Panc1 (cell line): ENCODE results near the gene BCCIP. TPM values are rescaled to one million over a fixed set of nuclear protein-coding genes. Genes with fewer than 3 reads are reported as not detected.

Experiments
- ATAC-seq: fragments of 200-7000 bp; cut with Tn5 transposase; 2 replicates; pipeline ENCODE4 v1.9.1; 2020; ENCODE audit warnings: mild to moderate bottlenecking, moderate library complexity
- BruUV-seq: library from RNA; stranded (reverse); fragments of 400-500 nt; replicated peaks from 2 replicates; lab custom pipeline; 2021; lab: Mats Ljungman, UMichigan
- CTCF ChIA-PET: fragments of 300-600 bp; sonication (Branson Sonifier 250); formaldehyde crosslinking; loops from one replicate; lab custom pipeline; 2022; ENCODE audit warnings: antibody characterized with exemption; lab: Charles Lee
- POLR2A ChIA-PET: fragments of 300-600 bp; sonication (Branson Sonifier 250); formaldehyde crosslinking; loops from one replicate; lab custom pipeline; 2022; ENCODE audit warnings: antibody characterized with exemption; lab: Charles Lee
- DNase-seq: peaks from one replicate; pipeline ENCODE4 v3.0.0-alpha.2; 2010; ENCODE audit warnings: low read depth, low spot score
- H3K27ac ChIP-seq: 2 replicates; pipeline ENCODE4 v1.5.1; 2011; ENCODE audit warnings: mild to moderate bottlenecking, low read length, inconsistent platforms
- H3K27me3 ChIP-seq: fragments of 200-500 bp; sonication (Bioruptor generic); 2 replicates; pipeline ENCODE4 v1.6.0; 2014; ENCODE audit warnings: low read length, inconsistent platforms; ENCODE audit not compliant: control insufficient read depth, insufficient read depth
- H3K36me3 ChIP-seq: fragments of 200-500 bp; sonication (Bioruptor generic); 2 replicates; pipeline ENCODE4 v1.5.1; 2014; ENCODE audit warnings: inconsistent platforms, mild to moderate bottlenecking, low read length, moderate library complexity; ENCODE audit not compliant: control insufficient read depth, insufficient read depth
- H3K4me1 ChIP-seq: 2 replicates; pipeline ENCODE4 v1.5.1; 2011; ENCODE audit warnings: inconsistent platforms, mild to moderate bottlenecking, low read length, moderate library complexity; ENCODE audit not compliant: control insufficient read depth, insufficient read depth
- H3K4me3 ChIP-seq, 2 experiments: 2 replicates each; pipeline ENCODE4 v1.5.1; 2011 to 2012; ENCODE audit warnings: low read depth in 2 of 2, low read length in 2 of 2, mild to moderate bottlenecking in 2 of 2, inconsistent platforms in 1 of 2, moderate library complexity in 1 of 2
- H3K9me3 ChIP-seq: fragments of 200-500 bp; sonication (Bioruptor generic); 2 replicates; pipeline ENCODE4 v1.5.1; 2014; ENCODE audit warnings: low read depth, mild to moderate bottlenecking, inconsistent platforms, low read length, moderate library complexity; ENCODE audit not compliant: control insufficient read depth, insufficient read depth
- CTCF ChIP-seq: fragments of 450-650 bp; IDR thresholded peaks from 2 replicates; pipeline ENCODE4 v1.5.1; 2017; ENCODE audit warnings: mild to moderate bottlenecking
- POLR2AphosphoS5 ChIP-seq: IDR thresholded peaks from 2 replicates; pipeline ENCODE4 v1.6.1; 2012; ENCODE audit warnings: mild to moderate bottlenecking, low read depth, low read length, moderate library complexity
- SIN3A ChIP-seq: IDR thresholded peaks from 2 replicates; pipeline ENCODE4 v1.6.1; 2012; ENCODE audit warnings: low read depth, mild to moderate bottlenecking, low read length, moderate library complexity, borderline replicate concordance; ENCODE audit not compliant: insufficient read depth
- TCF7L2 ChIP-seq: IDR thresholded peaks from 2 replicates; pipeline ENCODE4 v1.6.1; 2011; ENCODE audit warnings: mild to moderate bottlenecking, low read depth, low read length, inconsistent platforms
- in situ Hi-C: cut with HindIII; loops from 2 replicates; pipeline ENCODE4 v1.10.0; 2016; ENCODE audit warnings: low sequenced_read_pairs, low pct_unique_long_range_greater_than_20kb
- intact Hi-C: fragments of 100-400 bp; cut with micrococcal nuclease; formaldehyde crosslinking; loops from one replicate; pipeline ENCODE4 v1.10.0; 2022; ENCODE audit not compliant: unreplicated experiment
- total RNA-seq: library from RNA; stranded (reverse); gene quantifications from one replicate; pipeline ENCODE4 v1.2.1, GENCODE V29; 2021; ENCODE audit not compliant: unreplicated experiment
- TF ChIP-seq, protein P1 (sequence below), 2 experiments: IDR thresholded peaks; 2 replicates each; pipeline ENCODE4 v1.6.1; 2011 to 2012; ENCODE audit warnings: low read depth in 2 of 2, control low read depth in 1 of 2, low read length in 1 of 2, mild to moderate bottlenecking in 1 of 2, moderate library complexity in 1 of 2; ENCODE audit not compliant: insufficient read depth in 1 of 2

BCCIP gene
- total RNA-seq, 1 experiment from 2014 or later: 123 TPM

GRCh38 chr10:125788156-125789034 lies 35.0 kb upstream of the BCCIP start:
- CTCF ChIA-PET: no interaction called here
- H3K36me3 ChIP-seq: no peaks in the 10 kb centered on the region; the same call in 1 of the 2 replicates
- no peaks in the 10 kb centered on the region for H3K9me3 ChIP-seq
- H3K4me3 ChIP-seq: no peak overlapping the region
- in situ Hi-C loops: no loop called here
- no TSS peak for BruUV-seq
- TF ChIP-seq SIN3A: no peak
- TF ChIP-seq CTCF: no peak
- H3K27ac ChIP-seq: no peak overlapping the region
- H3K4me1 ChIP-seq: no peaks in the 10 kb centered on the region
- POLR2A ChIA-PET: no interaction called here
- intact Hi-C loops: no loop called here
- DNase-seq (no peak), ATAC-seq (peak; percentile 40)
- no peaks in the 10 kb centered on the region for H3K27me3 ChIP-seq

DNA sequence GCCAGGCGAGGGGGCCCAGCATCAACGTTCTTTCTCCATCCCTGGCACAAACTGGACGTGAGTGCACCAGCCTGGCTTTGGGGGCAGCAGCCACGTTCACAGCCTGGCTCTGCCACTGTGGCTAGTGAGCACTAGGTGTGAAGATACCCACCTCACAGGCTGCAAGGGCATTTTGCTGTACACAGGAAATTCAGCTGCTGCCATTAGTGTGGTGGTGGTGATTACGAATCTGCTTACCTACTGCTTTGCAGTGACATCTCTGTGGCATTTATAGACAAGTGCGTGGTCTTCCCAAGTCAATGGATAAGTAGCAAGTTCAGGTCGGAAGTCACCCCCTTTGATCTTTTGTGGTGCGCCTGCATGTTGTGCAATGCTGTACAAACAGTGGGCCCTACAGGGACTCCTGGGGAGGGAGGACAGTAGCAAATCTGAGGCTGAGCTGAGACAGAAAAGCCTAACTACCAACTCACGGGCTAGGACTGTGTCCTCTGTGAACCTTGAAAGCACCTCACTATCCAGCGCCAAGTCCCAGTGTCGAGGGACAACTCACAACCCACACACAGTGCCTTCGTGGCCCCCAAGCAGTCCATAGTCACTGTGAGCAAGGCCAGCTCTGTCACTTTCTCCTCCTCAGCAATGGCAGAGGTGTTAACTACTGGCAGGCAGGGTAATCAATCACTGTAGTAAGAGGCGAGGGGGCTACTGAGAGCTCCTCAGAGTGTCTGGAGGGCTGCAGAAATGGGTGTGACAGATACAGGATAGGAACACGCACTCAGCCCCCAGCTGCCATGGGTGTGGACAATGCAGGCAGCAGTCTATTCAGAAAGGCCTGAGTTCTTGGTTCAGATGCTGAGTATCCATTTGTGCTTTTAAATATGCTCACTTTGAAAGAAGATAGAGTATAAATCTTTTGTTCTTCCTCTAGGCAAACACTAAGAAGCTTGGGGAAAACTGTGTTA lies 30.7 kb upstream of the BCCIP start:
- POLR2A ChIA-PET: interaction anchor here (0.5 kb wide), 1 partner anchor 73 kb away, joined by 3 read pairs; the partner anchor contains the start of gene EDRF1
- CTCF ChIA-PET: no interaction called here

More for the DNA sequence above, 30.7 kb upstream of the BCCIP start:
- Histone ChIP-seq H3K4me3 (no peak overlapping the region), H3K27ac (no peak overlapping the region), H3K36me3 (peaks cover 5% of the 10 kb centered on the region), H3K9me3 (no peaks in the 10 kb centered on the region), H3K27me3 (no peaks in the 10 kb centered on the region), H3K4me1 (no peaks in the 10 kb centered on the region)
- in situ Hi-C loops: no loop called here
- DNase-seq (no peak), ATAC-seq (no peak)
- intact Hi-C loops: no loop called here
- BruUV-seq: no TSS peak
- TF ChIP-seq, protein P1, sequence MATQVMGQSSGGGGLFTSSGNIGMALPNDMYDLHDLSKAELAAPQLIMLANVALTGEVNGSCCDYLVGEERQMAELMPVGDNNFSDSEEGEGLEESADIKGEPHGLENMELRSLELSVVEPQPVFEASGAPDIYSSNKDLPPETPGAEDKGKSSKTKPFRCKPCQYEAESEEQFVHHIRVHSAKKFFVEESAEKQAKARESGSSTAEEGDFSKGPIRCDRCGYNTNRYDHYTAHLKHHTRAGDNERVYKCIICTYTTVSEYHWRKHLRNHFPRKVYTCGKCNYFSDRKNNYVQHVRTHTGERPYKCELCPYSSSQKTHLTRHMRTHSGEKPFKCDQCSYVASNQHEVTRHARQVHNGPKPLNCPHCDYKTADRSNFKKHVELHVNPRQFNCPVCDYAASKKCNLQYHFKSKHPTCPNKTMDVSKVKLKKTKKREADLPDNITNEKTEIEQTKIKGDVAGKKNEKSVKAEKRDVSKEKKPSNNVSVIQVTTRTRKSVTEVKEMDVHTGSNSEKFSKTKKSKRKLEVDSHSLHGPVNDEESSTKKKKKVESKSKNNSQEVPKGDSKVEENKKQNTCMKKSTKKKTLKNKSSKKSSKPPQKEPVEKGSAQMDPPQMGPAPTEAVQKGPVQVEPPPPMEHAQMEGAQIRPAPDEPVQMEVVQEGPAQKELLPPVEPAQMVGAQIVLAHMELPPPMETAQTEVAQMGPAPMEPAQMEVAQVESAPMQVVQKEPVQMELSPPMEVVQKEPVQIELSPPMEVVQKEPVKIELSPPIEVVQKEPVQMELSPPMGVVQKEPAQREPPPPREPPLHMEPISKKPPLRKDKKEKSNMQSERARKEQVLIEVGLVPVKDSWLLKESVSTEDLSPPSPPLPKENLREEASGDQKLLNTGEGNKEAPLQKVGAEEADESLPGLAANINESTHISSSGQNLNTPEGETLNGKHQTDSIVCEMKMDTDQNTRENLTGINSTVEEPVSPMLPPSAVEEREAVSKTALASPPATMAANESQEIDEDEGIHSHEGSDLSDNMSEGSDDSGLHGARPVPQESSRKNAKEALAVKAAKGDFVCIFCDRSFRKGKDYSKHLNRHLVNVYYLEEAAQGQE (IDR thresholded peaks at IDR 0.05; ENCODE audit: insufficient read depth in 1 of 2, low read depth in 2 of 2, low read length in 1 of 2): no peak
- TF ChIP-seq SIN3A: no peak
- TF ChIP-seq POLR2AphosphoS5: no peak
- no peak for TF ChIP-seq CTCF
- peak; percentile 56; the same call in 1 of the 2 replicates for TF ChIP-seq TCF7L2
